Fibroblast of skin of left quadriceps (primary cell): ENCODE data around the gene FHL1.
A peak's percentile ranks its signal among the peaks of the same experiment; 100 is the strongest.
"Not testable (repeated sequence)": the region's sequence is repeated elsewhere in the genome, so short reads cannot be mapped to it uniquely, and the experiment has no call there.

Source experiments
- DNase-seq, 2 experiments: peaks; one replicate each; pipeline ENCODE4 v3.0.0-alpha.2; 2013; ENCODE audit warnings: low read depth in 2 of 2

The FHL1 gene

DNA sequence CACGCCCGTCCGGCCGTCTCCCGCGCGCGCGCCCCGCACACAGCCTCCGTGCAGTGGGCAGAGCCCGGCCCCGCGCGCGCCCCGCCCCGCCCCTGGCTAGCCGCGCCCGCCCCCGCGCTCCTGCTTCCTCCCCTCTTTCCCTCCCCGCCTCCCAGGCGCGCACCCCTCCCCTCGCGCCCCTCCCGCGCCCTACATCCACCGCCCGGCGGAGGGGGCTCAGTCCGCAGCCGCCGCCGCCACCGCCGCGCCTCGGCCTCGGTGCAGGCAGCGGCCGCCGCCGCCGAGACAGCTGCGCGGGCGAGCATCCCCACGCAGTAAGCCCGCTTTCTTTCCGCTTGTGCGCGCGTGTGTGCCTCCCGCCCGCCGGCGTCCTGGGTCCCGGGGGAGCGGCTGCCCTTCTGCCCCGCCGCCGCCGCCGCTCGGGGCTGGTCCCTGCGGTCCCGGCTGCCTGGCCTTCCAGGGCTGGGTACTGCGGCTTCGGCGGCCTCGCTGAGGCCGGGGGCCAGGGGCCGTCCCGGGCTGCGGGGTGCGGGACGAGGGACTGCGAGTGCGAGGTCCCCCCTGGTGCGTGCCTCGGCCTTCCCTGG lies at the start of gene FHL1:
TSS of gene FHL1 (plus strand) at position 219 of the 587 bp plus-strand sequence.
- DNase-seq, result no peak

DNA sequence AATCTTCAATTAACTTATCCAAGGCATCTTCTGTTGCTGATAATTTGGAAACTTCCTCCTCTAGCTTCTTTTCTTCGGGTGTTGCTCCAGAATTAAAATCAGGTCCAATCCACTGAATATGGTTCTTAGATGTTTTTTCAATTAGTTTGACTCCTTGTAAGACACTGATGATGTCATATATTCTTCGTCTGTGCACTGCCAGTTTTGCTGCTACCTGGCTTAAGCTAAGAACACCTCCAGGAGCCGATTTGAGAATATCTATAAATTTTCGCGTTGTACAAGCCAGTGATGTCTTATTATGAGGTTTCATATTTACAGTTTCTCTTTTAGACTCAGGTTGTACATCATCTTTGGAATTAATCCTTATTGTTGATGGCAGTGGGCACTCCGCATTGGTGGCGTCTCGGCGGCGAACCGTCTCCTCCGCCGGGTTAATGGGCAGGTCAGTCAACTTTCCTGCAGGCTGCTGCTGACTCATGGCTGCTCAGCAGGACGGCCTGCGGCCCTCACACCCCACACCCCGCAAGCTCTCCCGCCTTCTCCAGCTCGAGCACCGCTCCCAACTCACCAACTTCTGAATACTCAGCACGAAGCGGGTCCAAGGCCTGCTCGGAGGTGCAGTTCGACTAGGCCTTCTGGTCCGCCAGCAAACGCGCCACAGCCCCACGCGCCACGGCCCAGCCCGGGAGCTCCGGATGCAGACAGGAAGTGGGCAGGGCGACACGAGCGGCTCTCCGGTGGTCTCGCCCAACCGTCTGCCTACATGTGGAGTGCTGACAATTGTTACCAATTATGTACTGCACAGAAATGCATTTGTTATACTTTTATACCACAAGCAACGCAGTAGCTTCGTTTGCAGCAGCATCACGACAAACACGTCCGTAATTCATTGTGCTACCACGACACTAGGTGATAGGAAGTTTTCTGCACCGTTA lies 49.2 kb upstream of the FHL1 start:
- no peak for DNase-seq

DNA sequence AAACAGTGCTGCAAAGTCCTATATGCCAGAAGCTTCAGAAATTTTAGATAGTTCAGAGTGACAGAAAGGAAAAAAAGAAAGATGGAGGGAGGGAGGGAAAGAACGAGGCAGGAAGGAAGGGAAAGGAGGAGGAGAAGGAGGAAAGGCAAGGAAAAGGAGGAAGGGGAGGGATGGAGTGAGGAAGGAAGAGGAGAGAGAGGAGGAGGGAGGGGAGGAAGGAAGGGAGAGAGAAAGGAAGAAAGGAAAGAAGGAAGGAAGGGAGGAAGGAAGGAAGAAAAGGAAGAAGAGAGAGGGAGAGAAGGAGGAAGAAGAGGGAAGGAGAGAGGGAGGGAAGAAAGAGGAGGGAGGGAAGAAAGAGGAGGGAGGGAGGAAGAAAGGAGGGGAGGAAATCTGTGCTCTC lies 42.4 kb upstream of the FHL1 start:
- DNase-seq, result no peak

DNA sequence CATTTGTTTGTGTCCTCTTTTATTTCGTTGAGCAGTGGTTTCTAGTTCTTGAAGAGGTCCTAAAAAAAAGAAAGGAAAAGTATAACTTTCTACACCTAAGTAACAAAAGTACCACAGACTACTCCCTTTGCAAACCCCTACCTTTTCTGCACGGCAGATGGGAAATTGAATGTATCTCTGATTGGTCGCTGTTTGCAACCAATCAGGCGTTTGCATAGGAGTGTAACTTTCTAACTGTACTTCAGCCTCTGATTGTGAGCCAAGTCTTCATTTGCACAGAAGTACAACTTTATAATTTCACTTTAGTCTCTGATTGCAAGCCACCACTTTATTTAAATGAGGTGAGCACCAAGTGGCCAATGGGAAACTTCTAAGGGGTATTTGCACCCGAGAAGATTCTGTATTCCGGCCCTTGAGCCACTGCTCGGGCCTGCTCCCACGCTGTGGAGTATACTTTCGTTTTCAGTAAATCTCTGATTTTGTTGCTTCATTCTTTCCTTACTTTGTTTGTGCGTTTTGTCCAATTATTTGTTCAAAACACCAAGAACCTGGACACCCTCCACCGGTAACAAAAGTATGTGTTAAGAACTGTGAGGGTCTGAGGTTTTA lies 40.3 kb upstream of the FHL1 start:
- DNase-seq, result no peak

GRCh38 chrX:136108905-136109304 lies 38.4 kb upstream of the FHL1 start:
- not testable (repeated sequence) for DNase-seq

DNA sequence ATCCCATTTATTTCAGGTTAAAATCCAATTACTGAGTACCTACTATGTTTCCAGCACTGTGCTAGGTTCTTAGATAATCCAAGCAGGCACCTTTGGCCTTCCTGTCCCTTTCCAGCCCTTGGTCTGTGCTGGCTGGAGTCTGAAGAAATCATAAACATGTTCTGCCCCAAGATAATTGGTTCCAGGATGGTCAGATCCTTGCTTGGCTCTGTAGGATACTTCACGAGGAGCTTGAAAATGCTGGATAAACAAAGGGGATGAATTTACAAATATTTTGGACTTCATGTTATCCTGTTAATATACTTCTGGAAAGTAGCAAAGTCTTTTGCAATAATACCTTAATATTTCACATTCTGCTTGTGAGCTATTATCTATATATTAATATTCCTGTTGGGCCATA lies 35.0 kb upstream of the FHL1 start:
- DNase-seq, result no peak

GRCh38 chrX:136112778-136113177 lies 34.6 kb upstream of the FHL1 start:
- DNase-seq, result no peak

DNA sequence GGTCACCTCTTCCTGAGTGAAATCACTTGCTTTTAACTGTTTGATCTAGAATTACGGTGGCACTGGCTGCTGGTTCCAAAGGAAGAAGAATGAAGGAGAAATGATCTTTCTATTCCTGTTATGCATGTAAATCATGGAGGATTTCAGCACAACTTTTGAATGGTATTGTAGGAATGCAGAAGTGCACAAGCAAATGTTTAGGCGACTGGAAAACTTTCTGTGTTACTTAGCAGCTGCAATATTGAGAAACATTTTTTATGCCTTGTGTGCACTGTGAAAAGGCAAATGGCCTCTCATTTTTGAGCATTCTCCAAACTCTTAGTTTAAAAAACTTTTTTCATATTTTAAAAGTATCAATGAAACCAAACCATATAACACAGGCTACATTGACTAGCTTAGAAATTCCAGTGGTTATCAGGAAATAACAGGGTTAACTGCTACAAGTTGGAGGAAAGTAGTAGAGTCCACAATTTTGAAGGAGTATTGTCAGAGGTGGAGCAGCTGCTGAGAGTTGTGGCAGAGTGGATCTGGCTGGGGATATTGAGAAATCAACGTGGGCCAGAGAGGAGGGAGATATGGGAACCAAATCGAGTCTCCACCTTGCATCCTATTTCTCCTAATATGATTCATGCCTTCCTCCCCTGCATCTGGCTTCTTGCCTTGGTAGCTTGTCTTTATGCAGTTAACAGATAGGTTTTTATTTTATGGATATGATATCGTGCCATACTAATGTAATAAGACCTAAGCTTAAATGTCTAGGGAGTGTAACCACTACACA lies 32.0 kb upstream of the FHL1 start:
- peak; percentile 49 to 52 for DNase-seq

GRCh38 chrX:136115904-136116297 lies 31.4 kb upstream of the FHL1 start:
- DNase-seq, result no peak

GRCh38 chrX:136121788-136122187 lies 25.5 kb upstream of the FHL1 start:
- no peak for DNase-seq

GRCh38 chrX:136122207-136122606 lies 25.1 kb upstream of the FHL1 start:
- DNase-seq, result no peak

DNA sequence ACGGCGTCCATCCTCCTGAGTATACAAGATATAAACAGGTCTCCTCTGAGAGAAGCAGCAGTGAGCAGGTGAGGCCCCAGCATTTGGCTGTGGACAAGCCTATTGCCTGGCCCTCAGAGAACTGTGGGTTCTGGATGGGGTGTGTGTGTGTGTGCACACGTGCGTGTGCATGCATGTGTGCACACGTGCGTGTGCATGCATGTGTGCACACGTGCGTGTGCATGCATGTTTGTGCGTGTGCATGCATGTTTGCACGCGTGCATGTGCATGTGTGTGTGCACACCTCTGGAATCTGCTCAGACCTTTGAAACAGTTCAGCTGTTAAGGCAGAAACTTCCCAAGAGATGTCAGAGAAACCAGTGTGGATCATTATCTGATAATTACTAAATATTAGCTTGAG lies 22.2 kb upstream of the FHL1 start:
- no peak for DNase-seq

DNA sequence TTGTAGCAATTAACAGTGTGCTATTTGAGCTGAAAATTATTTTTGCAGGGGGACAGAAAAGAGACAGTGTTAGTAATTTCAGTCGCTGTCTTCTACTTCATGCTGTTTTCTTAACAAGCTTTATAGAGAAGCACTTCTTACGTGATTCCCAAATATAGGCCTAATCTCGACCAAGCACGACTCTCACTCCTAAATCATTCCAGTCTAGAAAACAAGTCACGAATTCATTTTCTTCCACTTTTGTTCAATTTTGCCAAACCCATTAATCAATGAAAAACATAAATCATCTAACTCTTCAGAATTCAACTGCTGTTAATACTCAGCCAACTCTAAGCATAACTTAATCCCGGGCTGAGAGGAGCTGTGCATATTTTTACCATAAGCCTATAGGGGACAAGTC lies 21.0 kb upstream of the FHL1 start:
- DNase-seq, result no peak

DNA sequence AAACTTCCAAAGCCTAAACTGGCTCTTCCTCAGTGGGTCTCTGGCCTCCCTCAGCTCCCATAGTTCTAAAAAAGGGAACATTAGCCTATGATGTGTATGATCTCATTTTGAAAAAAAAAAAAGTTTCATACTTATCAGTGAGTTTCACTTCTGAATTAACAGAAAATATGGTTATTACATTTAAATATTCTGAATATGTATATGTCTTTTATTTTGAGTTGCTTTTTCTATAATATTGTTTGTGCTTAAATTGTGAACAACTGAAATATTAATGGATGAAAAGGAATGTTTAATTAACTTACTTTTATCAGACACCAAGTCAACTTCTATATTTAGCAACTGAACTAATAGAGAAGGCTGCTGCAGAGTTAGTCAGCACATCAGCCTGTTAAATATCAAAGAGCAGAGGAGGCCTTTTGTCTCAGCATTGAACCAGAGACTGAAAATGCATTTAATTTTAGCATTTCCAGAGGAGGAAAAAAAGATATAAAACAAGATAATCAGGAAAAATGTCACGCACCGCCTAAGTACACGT lies 20.4 kb upstream of the FHL1 start:
- no peak for DNase-seq

- no peak for DNase-seq
Observed at GRCh38 chrX:136128743-136129142, 18.6 kb upstream of the FHL1 start.

- DNase-seq, result peak; percentile 89
Observed at GRCh38 chrX:136130931-136131833, 16.2 kb upstream of the FHL1 start.

GRCh38 chrX:136138939-136139338 lies 8.4 kb upstream of the FHL1 start:
- DNase-seq, result no peak

DNA sequence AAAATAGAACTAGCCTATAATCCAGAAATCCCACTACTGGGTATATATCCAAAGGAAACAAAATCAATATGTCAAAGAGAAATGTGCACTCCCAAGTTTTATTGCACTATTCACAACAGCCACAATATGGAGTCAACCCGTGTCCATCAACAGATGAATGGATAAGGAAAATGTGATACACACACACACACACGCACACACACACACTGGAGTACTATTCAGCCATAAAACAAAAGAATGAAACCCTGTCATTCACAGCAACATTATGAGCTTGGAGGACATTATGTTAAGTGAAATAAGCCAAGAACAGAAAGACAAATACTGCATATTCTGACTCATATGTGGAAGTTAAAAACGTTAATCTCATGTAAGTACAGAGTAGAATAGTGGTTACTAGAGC lies 5.8 kb upstream of the FHL1 start:
- no peak for DNase-seq

GRCh38 chrX:136142592-136142991 lies 4.7 kb upstream of the FHL1 start:
- DNase-seq, result no peak

- DNase-seq, result no peak
Observed at GRCh38 chrX:136143711-136144110, 3.6 kb upstream of the FHL1 start.
